Activated gamma-delta T cell treated with anti-CD3 and anti-CD28 coated beads, Interleukin-2, amount 50 U/mL, for 16 hours (primary cell): ENCODE results near the gene CCNH.

ENCODE experiments used
- DNase-seq: peaks from one replicate; pipeline ENCODE4 v3.0.0-alpha.2; 2020; ENCODE audit warnings: low read depth

CCNH gene

GRCh38 chr5:87412630-87413342 lies at the start of gene CCNH:
CCNH (minus strand) TSS chr5:87412930; CDS start chr5:87412794, 136 bp downstream.
- peak; percentile 91 for DNase-seq

- no peak for DNase-seq
Measured at GRCh38 chr5:87457706-87458105, 45.0 kb upstream of the CCNH start.

- no peak for DNase-seq
Measured at GRCh38 chr5:87453801-87454200, 41.1 kb upstream of the CCNH start.

GRCh38 chr5:87452837-87453236 lies 40.1 kb upstream of the CCNH start:
- no peak for DNase-seq

GRCh38 chr5:87442419-87442818 lies 29.7 kb upstream of the CCNH start:
- no peak for DNase-seq

GRCh38 chr5:87438231-87438630 lies 25.5 kb upstream of the CCNH start:
- DNase-seq: no peak

- no peak for DNase-seq
Measured at GRCh38 chr5:87437724-87438123, 25.0 kb upstream of the CCNH start.

GRCh38 chr5:87435144-87435694 lies 22.5 kb upstream of the CCNH start:
- DNase-seq: no peak

GRCh38 chr5:87434461-87434860 lies 21.7 kb upstream of the CCNH start:
- DNase-seq: no peak

- no peak for DNase-seq
Measured at GRCh38 chr5:87433945-87434344, 21.2 kb upstream of the CCNH start.

GRCh38 chr5:87432460-87432859 lies 19.7 kb upstream of the CCNH start:
- DNase-seq: no peak

GRCh38 chr5:87430863-87431457 lies 18.2 kb upstream of the CCNH start:
- DNase-seq: no peak

- DNase-seq: no peak
Measured at GRCh38 chr5:87423755-87424154, 11.0 kb upstream of the CCNH start.

- no peak for DNase-seq
Measured at GRCh38 chr5:87421307-87421706, 8.6 kb upstream of the CCNH start.

GRCh38 chr5:87418506-87418905 lies 5.8 kb upstream of the CCNH start:
- no peak for DNase-seq

- DNase-seq: no peak
Measured at GRCh38 chr5:87413343-87413645, 564 bp upstream of the CCNH start.

GRCh38 chr5:87411973-87412629 lies 629 bp downstream of the CCNH start:
- no peak for DNase-seq

- no peak for DNase-seq
Measured at GRCh38 chr5:87411586-87411972, 1.2 kb downstream of the CCNH start.

- no peak for DNase-seq
Measured at GRCh38 chr5:87410931-87411330, 1.8 kb downstream of the CCNH start.

- DNase-seq: no peak
Measured at GRCh38 chr5:87408204-87408603, 4.5 kb downstream of the CCNH start.

- no peak for DNase-seq
Measured at GRCh38 chr5:87405472-87406155, 7.1 kb downstream of the CCNH start.

- no peak for DNase-seq
Measured at GRCh38 chr5:87404359-87404758, 8.4 kb downstream of the CCNH start.

- no peak for DNase-seq
Measured at GRCh38 chr5:87403899-87404298, 8.8 kb downstream of the CCNH start.
